Right lobe of liver (tissue), 4 donors: ENCODE data around the gene NCK1.

ENCODE experiments used
- CTCF ChIP-seq, 4 donors: fragments of 200-600 bp in 3 of 4; fragments of 450-650 bp in 1 of 4; IDR thresholded peaks; one replicate each; pipeline versions ENCODE4 v1.5.1 to v1.8.0; 2016 to 2022; ENCODE audit warnings: antibody characterized with exemption in 4 of 4, mild to moderate bottlenecking in 2 of 4
- POLR2A ChIP-seq: fragments of 450-650 bp; IDR thresholded peaks from one replicate; pipeline ENCODE4 v1.6.1; 2017; ENCODE audit warnings: antibody characterized with exemption, mild to moderate bottlenecking
- donor health status: DM: no; HTN: no; CAD: no.
- donor health status: DM: no; HTN: no; CAD: no.
- donor health status: DM: no; HTN: yes; CAD: no.

GRCh38 chr3:136819392-136819730 lies 42.6 kb upstream of the NCK1 start:
- TF ChIP-seq CTCF (IDR thresholded peaks at IDR 0.05), result no peak
- no peak for TF ChIP-seq POLR2A
